Measurements from ENCODE around the gene FOXJ2. TPM values are rescaled to one million over a fixed set of nuclear protein-coding genes. Genes with fewer than 3 reads are reported as not detected.
A peak's percentile ranks its signal among the peaks of the same experiment; 100 is the strongest.

FOXJ2 gene
- polyA plus RNA-seq, 1 of the 3 experiments (the other 2 are of a cell fraction): 3.4 TPM

DNA sequence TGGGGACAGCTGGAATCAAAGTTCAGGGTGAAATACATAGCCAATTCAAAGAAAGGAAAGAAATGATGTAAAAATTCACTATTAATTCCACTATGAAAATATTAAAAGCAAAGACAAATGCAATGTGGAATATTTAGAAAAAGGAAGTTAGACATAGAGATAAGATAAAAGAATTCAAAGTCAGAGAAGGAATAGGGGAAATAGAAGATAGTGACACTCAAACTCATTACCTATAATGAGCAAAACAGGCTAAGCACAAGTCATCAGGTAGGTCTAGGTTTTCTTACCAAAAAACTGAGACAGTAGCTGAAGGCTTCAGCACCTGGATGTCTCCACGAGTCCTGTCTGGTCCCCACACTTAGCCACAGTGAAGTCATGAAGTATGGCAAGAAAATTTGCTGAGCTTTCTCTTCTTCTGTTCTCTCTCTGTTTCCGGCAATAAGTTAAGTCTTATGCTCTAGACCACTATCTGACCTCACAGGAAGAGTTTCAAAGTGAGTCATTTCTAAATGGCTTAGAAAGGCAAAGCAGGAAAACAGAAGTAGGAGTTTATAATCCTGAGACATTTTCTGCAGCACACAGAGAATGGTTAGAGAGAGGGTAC, 33.6 kb downstream of the FOXJ2 start, which contains the start of gene C3AR1:
Gene C3AR1, minus strand, starts transcription at position 369 of the 604 bp plus-strand sequence. CDS start 6,174 bp downstream, outside the sequence.
- peak within 1 kb of the TSS; percentile 5; the same call in 1 of the 2 replicates for H3K4me2 ChIP-seq
- peak within 1 kb of the TSS in 1 of 2 experiments; percentile 38; a peak in 2 of 4 replicates for H3K27ac ChIP-seq (ENCODE audit: low read depth in 2 of 2, low read length in 1 of 2)
- H3F3A ChIP-seq (replicated peaks; ENCODE audit: insufficient read depth): peaks cover 9% of the 10 kb centered on the region
- H3K79me2 ChIP-seq (ENCODE audit: insufficient read depth): no peaks in the 10 kb centered on the region
- no peaks in the 10 kb centered on the region for H3K36me3 ChIP-seq (replicated peaks in 1 of 2; ENCODE audit: control insufficient read depth in 1 of 2, insufficient read depth in 2 of 2, low read length in 1 of 2)
- WGBS (ENCODE audit: low lambda C conversion rate): 29% methylated on average over 2 of the region's 2 CpGs
- H2AFZ ChIP-seq (ENCODE audit: low read depth): peak within 1 kb of the TSS; percentile 69; the same call in 1 of the 2 replicates
- peaks cover 0 to 6% of the 10 kb centered on the region in 2 experiments; a peak in 1 of 4 replicates for H3K4me1 ChIP-seq (ENCODE audit: control insufficient read depth in 1 of 2, insufficient read depth in 2 of 2, low read depth in 1 of 2, low read length in 1 of 2)
- no peaks in the 10 kb centered on the region for H3K27me3 ChIP-seq (ENCODE audit: insufficient read depth)
- no peak within 1 kb of the TSS; a peak in 1 of 4 replicates for H3K4me3 ChIP-seq (ENCODE audit: low read depth in 2 of 2, low read length in 1 of 2)
- CTCF ChIA-PET: interaction anchor here (0.9 to 2.2 kb wide), 3 partner anchors 9 to 20 kb away, joined by 3 to 8 read pairs (median 3); no protein-coding TSS in a partner anchor
- TF ChIP-seq MEF2A (IDR thresholded peaks at IDR 0.05; ENCODE audit: borderline replicate concordance, low read depth) (no peak), POLR2AphosphoS5 (IDR thresholded peaks at IDR 0.05; ENCODE audit: low read depth, low read length) (no peak; the same call in 1 of the 2 replicates), CHD2 (IDR thresholded peaks at IDR 0.05; ENCODE audit: low read length, partially characterized antibody) (no peak), FOXJ3 (CRISPR knock-in tag; IDR thresholded peaks at IDR 0.05) (no peak), NFIC (IDR thresholded peaks at IDR 0.05; ENCODE audit: borderline replicate concordance) (no peak), TAF1 (IDR thresholded peaks at IDR 0.05; ENCODE audit: borderline replicate concordance, low read depth, low read length) (no peak), RAD21 (IDR thresholded peaks at IDR 0.05; ENCODE audit: low read length) (no peak), GABPA (IDR thresholded peaks at IDR 0.05; ENCODE audit: low read depth) (peak; percentile 32; the same call in 1 of the 2 replicates), FOXM1 (IDR thresholded peaks at IDR 0.05; ENCODE audit: low read depth) (no peak), JUND (IDR thresholded peaks at IDR 0.05) (peak; percentile 56), TCF12 (IDR thresholded peaks at IDR 0.05) (peak; percentile 26; the same call in 1 of the 2 replicates), FOSL2 (IDR thresholded peaks at IDR 0.05; ENCODE audit: borderline replicate concordance, low read depth) (peak; percentile 75; the same call in 1 of the 2 replicates), ELF1 (IDR thresholded peaks at IDR 0.05) (peak; percentile 54; the same call in 1 of the 2 replicates), SIN3A (IDR thresholded peaks at IDR 0.05; ENCODE audit: borderline replicate concordance, low read depth, low read length) (no peak), SMC3 (IDR thresholded peaks at IDR 0.05; ENCODE audit: low read depth, low read length) (no peak)
- TF ChIP-seq, protein P1, sequence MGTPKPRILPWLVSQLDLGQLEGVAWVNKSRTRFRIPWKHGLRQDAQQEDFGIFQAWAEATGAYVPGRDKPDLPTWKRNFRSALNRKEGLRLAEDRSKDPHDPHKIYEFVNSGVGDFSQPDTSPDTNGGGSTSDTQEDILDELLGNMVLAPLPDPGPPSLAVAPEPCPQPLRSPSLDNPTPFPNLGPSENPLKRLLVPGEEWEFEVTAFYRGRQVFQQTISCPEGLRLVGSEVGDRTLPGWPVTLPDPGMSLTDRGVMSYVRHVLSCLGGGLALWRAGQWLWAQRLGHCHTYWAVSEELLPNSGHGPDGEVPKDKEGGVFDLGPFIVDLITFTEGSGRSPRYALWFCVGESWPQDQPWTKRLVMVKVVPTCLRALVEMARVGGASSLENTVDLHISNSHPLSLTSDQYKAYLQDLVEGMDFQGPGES (IDR thresholded peaks at IDR 0.05; ENCODE audit: low read depth, low read length): no peak
- TF ChIP-seq, protein P2, sequence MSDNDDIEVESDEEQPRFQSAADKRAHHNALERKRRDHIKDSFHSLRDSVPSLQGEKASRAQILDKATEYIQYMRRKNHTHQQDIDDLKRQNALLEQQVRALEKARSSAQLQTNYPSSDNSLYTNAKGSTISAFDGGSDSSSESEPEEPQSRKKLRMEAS (IDR thresholded peaks at IDR 0.05; ENCODE audit: low read depth): no peak
- TF ChIP-seq, protein P3, sequence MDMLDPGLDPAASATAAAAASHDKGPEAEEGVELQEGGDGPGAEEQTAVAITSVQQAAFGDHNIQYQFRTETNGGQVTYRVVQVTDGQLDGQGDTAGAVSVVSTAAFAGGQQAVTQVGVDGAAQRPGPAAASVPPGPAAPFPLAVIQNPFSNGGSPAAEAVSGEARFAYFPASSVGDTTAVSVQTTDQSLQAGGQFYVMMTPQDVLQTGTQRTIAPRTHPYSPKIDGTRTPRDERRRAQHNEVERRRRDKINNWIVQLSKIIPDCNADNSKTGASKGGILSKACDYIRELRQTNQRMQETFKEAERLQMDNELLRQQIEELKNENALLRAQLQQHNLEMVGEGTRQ (IDR thresholded peaks at IDR 0.05; ENCODE audit: borderline replicate concordance, low read depth, low read length): no peak
- TF ChIP-seq, protein P4, sequence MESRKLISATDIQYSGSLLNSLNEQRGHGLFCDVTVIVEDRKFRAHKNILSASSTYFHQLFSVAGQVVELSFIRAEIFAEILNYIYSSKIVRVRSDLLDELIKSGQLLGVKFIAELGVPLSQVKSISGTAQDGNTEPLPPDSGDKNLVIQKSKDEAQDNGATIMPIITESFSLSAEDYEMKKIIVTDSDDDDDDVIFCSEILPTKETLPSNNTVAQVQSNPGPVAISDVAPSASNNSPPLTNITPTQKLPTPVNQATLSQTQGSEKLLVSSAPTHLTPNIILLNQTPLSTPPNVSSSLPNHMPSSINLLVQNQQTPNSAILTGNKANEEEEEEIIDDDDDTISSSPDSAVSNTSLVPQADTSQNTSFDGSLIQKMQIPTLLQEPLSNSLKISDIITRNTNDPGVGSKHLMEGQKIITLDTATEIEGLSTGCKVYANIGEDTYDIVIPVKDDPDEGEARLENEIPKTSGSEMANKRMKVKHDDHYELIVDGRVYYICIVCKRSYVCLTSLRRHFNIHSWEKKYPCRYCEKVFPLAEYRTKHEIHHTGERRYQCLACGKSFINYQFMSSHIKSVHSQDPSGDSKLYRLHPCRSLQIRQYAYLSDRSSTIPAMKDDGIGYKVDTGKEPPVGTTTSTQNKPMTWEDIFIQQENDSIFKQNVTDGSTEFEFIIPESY (IDR thresholded peaks at IDR 0.05; ENCODE audit: borderline replicate concordance, low read depth): no peak
- no peaks in the 10 kb centered on the region for H4K20me1 ChIP-seq (ENCODE audit: insufficient read depth)
- H3K9me3 ChIP-seq: no peaks in the 10 kb centered on the region
- no peak for DNase-seq
- POLR2A ChIA-PET: no interaction called here
- H3K9ac ChIP-seq: no peak within 1 kb of the TSS
- no peaks in the 10 kb centered on the region for H3K9me2 ChIP-seq

Measured in SK-N-SH (cell line).